Psoas muscle (tissue), 8 donors: Measurements from ENCODE around the gene ZCCHC14. TPM values are rescaled to one million over a fixed set of nuclear protein-coding genes. Genes with fewer than 3 reads are reported as not detected.

Experiments
- ATAC-seq, 4 donors: fragments of 200-7000 bp; cut with Tn5 transposase; one replicate each; pipeline ENCODE4 v1.9.1; 2020; ENCODE audit warnings: moderate library complexity in 3 of 4, mild to moderate bottlenecking in 2 of 4
- DNase-seq, 2 donors: peaks; one replicate each; pipeline ENCODE4 v3.0.0-alpha.2; 2020
- H3K27ac ChIP-seq: fragments of 200-600 bp; one replicate; pipeline ENCODE4 v1.8.0; 2022
- H3K27me3 ChIP-seq, 3 donors: fragments of 200-600 bp in 1 of 3; one replicate each; pipeline versions ENCODE4 v1.6.1 to v1.8.0; 2013 to 2022; ENCODE audit warnings: low read length in 2 of 3, mild to moderate bottlenecking in 2 of 3, moderate library complexity in 1 of 3; ENCODE audit not compliant: insufficient read depth in 3 of 3
- H3K36me3 ChIP-seq, 2 donors: fragments of 200-600 bp in 1 of 2; one replicate each; pipeline versions ENCODE4 v1.6.1 to v1.8.0; 2013 to 2022; ENCODE audit warnings: low read depth in 1 of 2, mild to moderate bottlenecking in 1 of 2, moderate library complexity in 1 of 2; ENCODE audit not compliant: insufficient read depth in 1 of 2
- H3K4me1 ChIP-seq: fragments of 200-600 bp; one replicate; pipeline ENCODE4 v1.8.0; 2022
- H3K4me3 ChIP-seq: fragments of 200-600 bp; one replicate; pipeline ENCODE4 v1.8.0; 2022; ENCODE audit warnings: mild to moderate bottlenecking
- H3K9me3 ChIP-seq: fragments of 200-600 bp; one replicate; pipeline ENCODE4 v1.8.0; 2022
- WGBS, 3 donors: extraction: QIAGEN DNeasy Blood & Tissue Kit; methylation state at CpG; one replicate each; pipeline versions ENCODE4 v1.1.6 to v1.1.7; 2013; 5-methylcytosine and 5-hydroxymethylcytosine counted together
- intact Hi-C, 2 donors: fragments of 100-400 bp; cut with DNase I; formaldehyde crosslinking; loops; one replicate each; pipeline versions ENCODE4 v1.11.0 to v1.14.2; 2022
- polyA plus RNA-seq, 3 donors: library from polyadenylated mRNA; stranded (reverse); fragments of 200-250 nt; gene quantifications; one replicate each; pipeline ENCODE4 v1.2.3, GENCODE V29; 2013
- total RNA-seq, 4 donors: library from RNA; stranded (reverse); fragmentation: NEBNext Ultra II Directional in 2 of 4; extraction: Animal tissue kit (Norgen Biotek cat#: 25700) in 2 of 4; gene quantifications; one replicate each; pipeline versions ENCODE4 v1.2.1 to v1.2.4, GENCODE V29; 2021 to 2023
- TF ChIP-seq, protein P1 (sequence below): fragments of 200-600 bp; IDR thresholded peaks from one replicate; pipeline ENCODE4 v1.8.0; 2022; ENCODE audit warnings: antibody characterized with exemption
- donor health status: healthy with polysubstance abuse.
- donor health status: DM: no; HTN: no; CAD: no; lungs with moderate emphysema.
- donor health status: Bipolar disorder and iron deficiency.
- donor health status: healthy.
- donor health status: DM: yes; HTN: yes; CAD: no.
- donor health status: DM: no; HTN: no; CAD: no.
- donor health status: DM: no; HTN: no; CAD: no.
- donor health status: DM: yes; HTN: yes; CAD: no.

ZCCHC14 gene
- total and polyA plus RNA-seq, 7 donors: 5.8 to 17.3 (median 14.6) TPM

DNA sequence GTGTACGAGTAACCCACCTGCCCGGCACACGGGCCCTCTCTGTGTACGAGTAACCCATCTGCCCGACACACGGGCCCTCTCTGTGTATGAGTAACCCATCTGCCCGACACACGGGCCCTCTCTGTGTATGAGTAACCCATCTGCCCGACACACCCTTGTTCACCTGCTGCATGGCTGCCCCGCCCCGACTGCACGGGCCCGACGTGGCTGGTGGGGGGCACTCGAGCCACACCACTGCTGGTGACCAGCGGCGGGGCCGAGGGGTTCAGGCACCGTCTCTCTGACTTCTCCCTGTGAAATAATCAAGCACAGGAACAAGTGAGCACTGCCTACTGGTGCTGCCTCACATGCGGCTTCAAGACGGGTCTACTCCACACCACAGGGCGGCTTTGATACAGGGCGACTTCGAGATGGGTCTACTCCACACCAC lies 78.6 kb downstream of the ZCCHC14 start:
- no peak for DNase-seq
- H3K27me3 ChIP-seq: no peaks in the 10 kb centered on the region
- peaks cover 6 to 96% of the 10 kb centered on the region in 2 donors for H3K36me3 ChIP-seq
- WGBS, 3 donors: 87 to 90% (median 87%) methylated on average over 24 of the region's 24 CpGs
- TF ChIP-seq, protein P1, sequence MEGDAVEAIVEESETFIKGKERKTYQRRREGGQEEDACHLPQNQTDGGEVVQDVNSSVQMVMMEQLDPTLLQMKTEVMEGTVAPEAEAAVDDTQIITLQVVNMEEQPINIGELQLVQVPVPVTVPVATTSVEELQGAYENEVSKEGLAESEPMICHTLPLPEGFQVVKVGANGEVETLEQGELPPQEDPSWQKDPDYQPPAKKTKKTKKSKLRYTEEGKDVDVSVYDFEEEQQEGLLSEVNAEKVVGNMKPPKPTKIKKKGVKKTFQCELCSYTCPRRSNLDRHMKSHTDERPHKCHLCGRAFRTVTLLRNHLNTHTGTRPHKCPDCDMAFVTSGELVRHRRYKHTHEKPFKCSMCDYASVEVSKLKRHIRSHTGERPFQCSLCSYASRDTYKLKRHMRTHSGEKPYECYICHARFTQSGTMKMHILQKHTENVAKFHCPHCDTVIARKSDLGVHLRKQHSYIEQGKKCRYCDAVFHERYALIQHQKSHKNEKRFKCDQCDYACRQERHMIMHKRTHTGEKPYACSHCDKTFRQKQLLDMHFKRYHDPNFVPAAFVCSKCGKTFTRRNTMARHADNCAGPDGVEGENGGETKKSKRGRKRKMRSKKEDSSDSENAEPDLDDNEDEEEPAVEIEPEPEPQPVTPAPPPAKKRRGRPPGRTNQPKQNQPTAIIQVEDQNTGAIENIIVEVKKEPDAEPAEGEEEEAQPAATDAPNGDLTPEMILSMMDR: no peak
- no peak for ATAC-seq
- intact Hi-C loops: no loop called here
- H3K4me3 ChIP-seq: no peak overlapping the region
- H3K4me1 ChIP-seq: no peaks in the 10 kb centered on the region
- H3K9me3 ChIP-seq: no peaks in the 10 kb centered on the region
- no peak overlapping the region for H3K27ac ChIP-seq

DNA sequence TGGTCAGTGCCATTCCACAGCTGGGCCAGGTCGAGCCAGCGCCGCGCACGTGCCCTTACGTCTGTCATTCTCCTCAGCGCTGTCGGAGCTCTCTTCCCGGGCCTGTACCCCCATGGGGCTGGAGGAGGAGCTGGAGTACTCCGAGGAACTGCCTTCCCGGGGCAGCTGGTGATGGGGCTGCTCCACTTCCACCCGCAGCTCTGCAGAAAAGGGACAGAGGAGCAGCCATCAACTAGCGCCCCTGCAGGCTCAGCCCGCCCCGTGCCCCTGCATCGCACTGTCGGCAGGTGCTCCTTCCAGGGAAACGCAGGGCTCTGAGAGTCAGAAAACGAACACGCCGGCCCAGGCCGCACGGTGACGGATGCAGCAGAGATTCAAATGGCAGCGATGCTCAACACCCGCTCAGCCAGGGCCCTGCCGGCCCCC lies 79.8 kb downstream of the ZCCHC14 start:
- no peaks in the 10 kb centered on the region for H3K9me3 ChIP-seq
- no peak overlapping the region for H3K27ac ChIP-seq
- H3K4me1 ChIP-seq: no peaks in the 10 kb centered on the region
- 87 to 90% (median 89%) methylated on average over 26 to 27 of the region's 27 CpGs for WGBS, 3 donors
- intact Hi-C loops: no loop called here
- ATAC-seq (no peak), DNase-seq (no peak)
- no peaks in the 10 kb centered on the region for H3K27me3 ChIP-seq
- no peak overlapping the region for H3K4me3 ChIP-seq
- TF ChIP-seq, protein P1: no peak
- peaks cover 6 to 96% of the 10 kb centered on the region in 2 donors for H3K36me3 ChIP-seq

GRCh38 chr16:87412371-87412995 lies 80.3 kb downstream of the ZCCHC14 start:
- whole genome bisulfite sequencing, 3 donors: 88 to 92% (median 89%) methylated on average over 31 of the region's 31 CpGs
- Histone ChIP-seq H3K4me3 (no peak overlapping the region), H3K36me3 (peaks cover 6 to 96% of the 10 kb centered on the region in 2 donors), H3K9me3 (no peaks in the 10 kb centered on the region), H3K27ac (no peak overlapping the region), H3K27me3 (no peaks in the 10 kb centered on the region), H3K4me1 (no peaks in the 10 kb centered on the region)
- intact Hi-C loops: no loop called here
- ATAC-seq (no peak), DNase-seq (no peak)
- TF ChIP-seq, protein P1: no peak

- no peaks in the 10 kb centered on the region for H3K4me1 ChIP-seq
- no peaks in the 10 kb centered on the region for H3K9me3 ChIP-seq
- H3K36me3 ChIP-seq: peaks cover 6 to 97% of the 10 kb centered on the region in 2 donors
- DNase-seq: no peak
- ATAC-seq: no peak
- no peak overlapping the region for H3K4me3 ChIP-seq
- WGBS, 3 donors: 93% methylated on average over 49 of the region's 49 CpGs
- no peak overlapping the region for H3K27ac ChIP-seq
- H3K27me3 ChIP-seq: no peaks in the 10 kb centered on the region
- intact Hi-C loops: no loop called here
- TF ChIP-seq, protein P1: no peak
These were observed 81.2 kb downstream of the ZCCHC14 start for GRCh38 chr16:87411375-87412271.
